Sigmoid colon (tissue), 7 donors: ENCODE results near the gene ADGRE3. TPM values are rescaled to one million over a fixed set of nuclear protein-coding genes. Genes with fewer than 3 reads are reported as not detected.
A peak's percentile ranks its signal among the peaks of the same experiment; 100 is the strongest.
"Not testable (repeated sequence)": the region's sequence is repeated elsewhere in the genome, so short reads cannot be mapped to it uniquely, and the experiment has no call there.

ENCODE experiments used
- DNase-seq: peaks from one replicate; pipeline ENCODE4 v3.0.0-alpha.2; 2019
- H3K27ac ChIP-seq, 4 donors: fragments of 200-600 bp; sonication (generic); one replicate each; pipeline ENCODE4 v1.5.1; 2016 to 2019; ENCODE audit warnings: mild to moderate bottlenecking in 1 of 4
- H3K27me3 ChIP-seq, 3 donors: fragments of 200-600 bp; sonication (generic); one replicate each; pipeline ENCODE4 v1.5.1; 2019; ENCODE audit warnings: mild to moderate bottlenecking in 1 of 3
- H3K36me3 ChIP-seq, 4 donors: fragments of 200-600 bp; sonication (generic); one replicate each; pipeline ENCODE4 v1.5.1; 2016 to 2019
- H3K4me1 ChIP-seq, 4 donors: fragments of 200-600 bp; sonication (generic); one replicate each; pipeline ENCODE4 v1.5.1; 2017 to 2019
- H3K4me3 ChIP-seq, 4 donors: fragments of 200-600 bp; sonication (generic); one replicate each; pipeline ENCODE4 v1.5.1; 2017 to 2019; ENCODE audit warnings: mild to moderate bottlenecking in 2 of 4, moderate library complexity in 1 of 4
- H3K9me3 ChIP-seq, 4 donors: fragments of 200-600 bp in 3 of 4; sonication (generic) in 3 of 4; one replicate each; pipeline versions ENCODE4 v1.5.1 to v1.6.1; 2013 to 2019
- EP300 ChIP-seq, 4 donors: sonication (generic); formaldehyde crosslinking; IDR thresholded peaks; one replicate each; pipeline ENCODE4 v1.6.1; 2017; ENCODE audit warnings: antibody characterized with exemption in 4 of 4
- POLR2A ChIP-seq, 2 donors: fragments of 450-650 bp; IDR thresholded peaks; one replicate each; pipeline ENCODE4 v1.6.1; 2016; ENCODE audit warnings: antibody characterized with exemption in 2 of 2, mild to moderate bottlenecking in 2 of 2, moderate library complexity in 2 of 2
- POLR2AphosphoS5 ChIP-seq, 4 donors: sonication (generic); formaldehyde crosslinking; IDR thresholded peaks; one replicate each; pipeline ENCODE4 v1.6.1; 2017; ENCODE audit warnings: antibody characterized with exemption in 4 of 4
- WGBS, 2 donors: extraction: QIAGEN DNeasy Blood & Tissue Kit; methylation state at CpG; one replicate each; pipeline ENCODE4 v1.1.7; 2013; 5-methylcytosine and 5-hydroxymethylcytosine counted together
- intact Hi-C: fragments of 100-400 bp; cut with DNase I; formaldehyde crosslinking; loops from one replicate; pipeline ENCODE4 v1.15.1; 2023
- polyA plus RNA-seq, 3 donors: library from polyadenylated mRNA; stranded (reverse); fragments of 200-250 nt; gene quantifications; one replicate each; pipeline ENCODE4 v1.2.3, GENCODE V29; 2013
- total RNA-seq, 4 donors: library from RNA; depleted of rRNA; stranded (reverse); fragments of >200 nt; gene quantifications; one replicate each; pipeline ENCODE4 v1.1.0, GENCODE V29; 2016
- TF ChIP-seq, protein P1 (sequence below), 4 experiments: fragments of 450-650 bp in 3 of 4; fragments of 200-600 bp in 1 of 4; IDR thresholded peaks; one replicate each; pipeline ENCODE4 v1.5.1; 2016 to 2019; ENCODE audit warnings: antibody characterized with exemption in 4 of 4, mild to moderate bottlenecking in 3 of 4, moderate library complexity in 2 of 4
- donor health status: healthy with polysubstance abuse.
- donor health status: Bipolar disorder and iron deficiency.
- donor health status: healthy.

ADGRE3 gene
- total and polyA plus RNA-seq, 7 donors = 0.04 TPM; not detected in 6

DNA sequence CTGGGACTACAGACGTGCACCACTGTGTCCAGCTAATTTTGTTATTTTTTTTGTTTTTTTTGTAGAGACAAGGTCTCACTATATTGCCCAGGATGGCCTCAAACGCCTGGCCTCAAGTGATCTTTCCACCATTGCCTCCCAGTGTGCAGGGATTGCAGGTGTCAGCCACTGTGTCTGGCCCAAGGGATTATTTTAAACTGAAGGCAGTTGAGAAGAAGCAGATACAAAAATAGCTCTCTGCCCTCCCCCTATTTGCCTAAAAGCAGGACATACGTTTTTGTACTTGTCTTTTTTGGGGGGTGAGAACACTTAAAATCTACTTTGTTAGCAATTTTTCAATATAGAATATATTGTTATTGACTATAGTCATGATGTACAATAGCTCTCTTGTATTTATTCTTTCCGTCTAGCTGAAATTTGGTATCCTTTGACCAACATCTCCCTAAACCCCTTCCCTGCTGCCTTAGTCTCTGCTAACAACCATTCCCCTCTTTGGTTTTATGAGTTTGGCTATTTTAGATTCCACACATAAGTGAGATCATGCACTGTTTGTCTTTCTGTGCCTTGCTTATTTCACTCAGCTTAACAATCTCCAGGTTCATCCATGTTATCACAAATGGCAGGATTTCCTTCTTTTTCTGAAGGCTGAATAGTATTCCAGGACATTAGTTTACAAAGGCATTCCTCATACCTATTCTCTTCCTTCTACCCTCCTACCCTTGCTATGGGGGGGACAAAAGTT is 34.9 kb downstream of the ADGRE3 start:
- WGBS, 2 donors = 49 to 55% methylated on average over 4 of the region's 4 CpGs
- no peak overlapping the region for H3K4me3 ChIP-seq

GRCh38 chr19:14632286-14632685 is 42.4 kb downstream of the ADGRE3 start:
- peaks cover 0 to 4% (median 0%) of the 10 kb centered on the region in 4 donors for H3K9me3 ChIP-seq
- no peaks in the 10 kb centered on the region for H3K36me3 ChIP-seq
- H3K4me3 ChIP-seq = no peak overlapping the region
- TF ChIP-seq, protein P1, sequence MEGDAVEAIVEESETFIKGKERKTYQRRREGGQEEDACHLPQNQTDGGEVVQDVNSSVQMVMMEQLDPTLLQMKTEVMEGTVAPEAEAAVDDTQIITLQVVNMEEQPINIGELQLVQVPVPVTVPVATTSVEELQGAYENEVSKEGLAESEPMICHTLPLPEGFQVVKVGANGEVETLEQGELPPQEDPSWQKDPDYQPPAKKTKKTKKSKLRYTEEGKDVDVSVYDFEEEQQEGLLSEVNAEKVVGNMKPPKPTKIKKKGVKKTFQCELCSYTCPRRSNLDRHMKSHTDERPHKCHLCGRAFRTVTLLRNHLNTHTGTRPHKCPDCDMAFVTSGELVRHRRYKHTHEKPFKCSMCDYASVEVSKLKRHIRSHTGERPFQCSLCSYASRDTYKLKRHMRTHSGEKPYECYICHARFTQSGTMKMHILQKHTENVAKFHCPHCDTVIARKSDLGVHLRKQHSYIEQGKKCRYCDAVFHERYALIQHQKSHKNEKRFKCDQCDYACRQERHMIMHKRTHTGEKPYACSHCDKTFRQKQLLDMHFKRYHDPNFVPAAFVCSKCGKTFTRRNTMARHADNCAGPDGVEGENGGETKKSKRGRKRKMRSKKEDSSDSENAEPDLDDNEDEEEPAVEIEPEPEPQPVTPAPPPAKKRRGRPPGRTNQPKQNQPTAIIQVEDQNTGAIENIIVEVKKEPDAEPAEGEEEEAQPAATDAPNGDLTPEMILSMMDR (IDR thresholded peaks at IDR 0.05) = no peak
- no peak for TF ChIP-seq POLR2AphosphoS5 (IDR thresholded peaks at IDR 0.05)
- no peak for TF ChIP-seq EP300 (IDR thresholded peaks at IDR 0.05)
- no peak for TF ChIP-seq POLR2A (IDR thresholded peaks at IDR 0.05)
- intact Hi-C loops = no loop called here
- H3K27ac ChIP-seq = no peak overlapping the region
- H3K27me3 ChIP-seq = no peaks in the 10 kb centered on the region
- no peak for DNase-seq
- H3K4me1 ChIP-seq = peaks cover 0 to 11% (median 4%) of the 10 kb centered on the region in 4 donors
- WGBS, 2 donors = 17 to 18% methylated on average over 1 of the region's 1 CpG

More for the DNA sequence above, 34.9 kb downstream of the ADGRE3 start:
- DNase-seq = no peak
- H3K27ac ChIP-seq = peak overlapping the region in 3 of 4 donors; percentile 42 to 68 (median 60)
- no peaks in the 10 kb centered on the region for H3K27me3 ChIP-seq
- H3K9me3 ChIP-seq = peaks cover 0 to 8% (median 2%) of the 10 kb centered on the region in 4 donors
- intact Hi-C loops = no loop called here
- no peak for TF ChIP-seq EP300 (IDR thresholded peaks at IDR 0.05)
- TF ChIP-seq POLR2AphosphoS5 (IDR thresholded peaks at IDR 0.05) = peak in 2 of 4 donors; percentile 57 to 67
- no peaks in the 10 kb centered on the region for H3K36me3 ChIP-seq
- H3K4me1 ChIP-seq = peaks cover 0 to 20% (median 12%) of the 10 kb centered on the region in 4 donors

GRCh38 chr19:14629557-14629956 is 45.1 kb downstream of the ADGRE3 start:
- no peak for DNase-seq

DNA sequence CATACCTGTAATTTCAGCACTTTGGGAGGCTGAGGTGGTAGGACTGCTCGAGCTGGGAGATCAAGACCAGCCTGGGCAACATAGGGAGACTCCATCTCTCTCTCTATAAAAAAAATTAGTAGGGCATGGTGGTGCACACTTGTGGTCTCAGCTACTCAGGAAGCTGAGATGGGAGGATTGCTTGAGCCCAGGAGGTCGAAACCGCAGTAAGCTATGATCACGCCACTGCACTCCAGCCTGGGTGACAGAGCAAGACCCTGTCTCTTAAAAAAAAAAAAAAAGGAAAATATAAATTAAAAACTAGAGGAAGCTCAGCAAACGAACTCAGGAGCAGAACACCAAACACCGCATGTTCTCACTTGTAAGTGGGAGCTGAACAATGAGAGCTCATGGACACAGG is 50.2 kb downstream of the ADGRE3 start:
- H3K27ac ChIP-seq, H3K4me1 ChIP-seq, H3K9me3 ChIP-seq, H3K4me3 ChIP-seq, DNase-seq, intact Hi-C loops, H3K36me3 ChIP-seq, H3K27me3 ChIP-seq: not testable (repeated sequence)
- 78 to 80% methylated on average over 6 of the region's 6 CpGs for WGBS, 2 donors

More at GRCh38 chr19:14629557-14629956, 45.1 kb downstream of the ADGRE3 start:
- Histone ChIP-seq H3K9me3 (peaks cover 0 to 4% (median 0%) of the 10 kb centered on the region in 4 donors), H3K4me3 (no peak overlapping the region), H3K27me3 (no peaks in the 10 kb centered on the region), H3K4me1 (peaks cover 0 to 3% (median under 1%) of the 10 kb centered on the region in 4 donors), H3K27ac (no peak overlapping the region), H3K36me3 (no peaks in the 10 kb centered on the region)
- WGBS, 2 donors = 84 to 99% methylated on average over 1 of the region's 1 CpG
- intact Hi-C loops = no loop called here
- no peak for TF ChIP-seq POLR2A (IDR thresholded peaks at IDR 0.05)
- TF ChIP-seq, protein P1 (IDR thresholded peaks at IDR 0.05) = no peak
- TF ChIP-seq EP300 (IDR thresholded peaks at IDR 0.05) = no peak
- TF ChIP-seq POLR2AphosphoS5 (IDR thresholded peaks at IDR 0.05) = no peak

DNA sequence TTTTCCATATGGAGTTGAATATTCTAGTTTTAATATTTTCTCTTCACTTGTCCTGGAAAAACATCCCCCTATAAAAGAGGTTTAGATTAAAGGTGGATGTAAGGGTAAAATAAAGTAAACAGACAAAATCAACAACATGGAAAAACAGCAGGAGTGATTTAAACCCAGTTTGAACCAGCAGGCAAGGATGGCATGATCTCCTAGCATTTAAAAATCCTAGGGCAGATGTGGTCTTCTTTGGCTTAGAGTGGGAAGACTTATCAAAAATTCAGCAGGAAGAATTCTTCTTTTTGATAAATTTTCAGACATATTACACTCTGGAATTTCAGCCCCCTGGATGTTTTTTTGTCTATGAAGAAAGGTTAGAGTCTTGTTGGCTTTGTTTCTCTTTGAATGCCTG is 55.2 kb downstream of the ADGRE3 start:
- H3K27ac ChIP-seq = no peak overlapping the region
- no peaks in the 10 kb centered on the region for H3K27me3 ChIP-seq
- H3K4me1 ChIP-seq = no peaks in the 10 kb centered on the region
- peaks cover 0 to 12% (median 5%) of the 10 kb centered on the region in 4 donors for H3K9me3 ChIP-seq
- intact Hi-C loops = no loop called here
- no peak for TF ChIP-seq EP300 (IDR thresholded peaks at IDR 0.05)
- TF ChIP-seq POLR2AphosphoS5 (IDR thresholded peaks at IDR 0.05) = no peak
- TF ChIP-seq, protein P1 (IDR thresholded peaks at IDR 0.05) = no peak
- TF ChIP-seq POLR2A (IDR thresholded peaks at IDR 0.05) = no peak
- no peak overlapping the region for H3K4me3 ChIP-seq
- DNase-seq = no peak
- H3K36me3 ChIP-seq = no peaks in the 10 kb centered on the region
